GM19468 (cell line): ENCODE measurements around the gene DAZAP2.
"Not testable (repeated sequence)": the region's sequence is repeated elsewhere in the genome, so short reads cannot be mapped to it uniquely, and the experiment has no call there.

Experiments
- ATAC-seq: cut with Tn5 transposase; IDR thresholded peaks from one replicate; pipeline ENCODE4 v1.9.1; 2021; ENCODE audit warnings: mild to moderate bottlenecking, moderate library complexity, moderate number of reproducible peaks; ENCODE audit not compliant: unreplicated experiment; ENCODE audit errors: extremely low read depth

Gene DAZAP2

GRCh38 chr12:51291603-51292513, 53.2 kb downstream of the DAZAP2 start:
- not testable (repeated sequence) for ATAC-seq
